NCI-H1694 treated with DMSO at 0.1 percent for 48 hours (cell line): Measurements from ENCODE around the gene CCDC88B.

ENCODE experiments used
- DNase-seq: peaks from one replicate; lab custom pipeline; 2025; lab: John Stamatoyannopoulos, UW

Gene CCDC88B

DNA sequence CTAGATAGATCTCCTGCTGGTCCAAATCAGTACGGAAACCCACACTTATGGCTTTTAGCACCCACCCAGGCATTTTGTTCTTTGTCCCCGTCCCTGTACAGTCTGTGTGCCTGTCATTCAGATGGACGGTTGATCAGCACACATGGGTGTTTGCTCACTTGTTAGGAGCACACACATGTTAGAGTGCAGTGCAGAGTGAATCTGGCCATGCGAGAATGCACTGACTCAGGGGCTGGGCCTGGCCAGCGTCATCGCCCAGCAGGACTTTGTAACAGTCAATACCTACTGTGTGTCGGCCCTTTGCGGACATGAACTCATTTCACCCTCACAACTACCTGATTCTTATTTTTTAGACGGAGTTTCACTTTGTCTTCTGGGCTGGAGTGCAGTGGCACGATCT is 22.3 kb downstream of the CCDC88B start:
- no peak for DNase-seq

DNA sequence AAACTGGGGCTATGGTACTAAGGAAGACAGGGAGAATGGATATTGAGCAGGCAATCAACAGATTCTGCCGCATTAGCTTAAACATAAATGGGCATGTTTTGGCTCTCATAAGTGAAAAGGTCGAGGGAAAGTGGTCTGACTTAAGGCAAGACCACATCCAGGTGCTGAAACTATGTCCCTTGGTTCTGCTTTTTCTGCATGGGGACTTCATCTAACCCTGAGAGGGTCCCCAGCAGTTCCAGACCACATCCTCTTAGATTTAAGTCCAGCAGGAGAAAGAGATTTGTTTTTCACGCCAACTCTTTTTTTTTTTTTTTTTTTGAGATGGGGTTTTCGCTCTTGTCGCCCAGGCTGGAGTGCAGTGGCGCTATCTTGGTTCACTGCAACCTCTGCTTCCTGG is 24.4 kb downstream of the CCDC88B start:
- no peak for DNase-seq

DNA sequence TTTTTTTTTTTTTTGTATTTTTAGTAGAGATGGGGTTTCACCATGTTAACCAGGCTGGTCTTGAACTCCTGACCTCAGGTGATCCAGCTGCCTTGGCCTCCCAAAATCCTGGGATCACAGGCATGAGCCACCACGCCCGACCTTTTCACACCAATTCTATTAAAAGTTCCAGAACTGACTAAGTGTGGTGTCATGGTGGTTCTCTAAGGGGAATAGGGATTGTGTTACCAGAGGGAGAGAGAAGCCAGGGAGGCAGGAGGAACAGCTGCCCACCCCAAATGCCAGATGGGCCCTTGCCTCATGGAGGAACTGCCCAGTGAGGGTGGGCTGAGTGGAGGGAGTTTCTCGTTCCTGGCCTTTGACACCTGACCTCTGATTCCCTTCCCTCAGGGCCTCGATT is 24.9 kb downstream of the CCDC88B start:
- DNase-seq = no peak

DNA sequence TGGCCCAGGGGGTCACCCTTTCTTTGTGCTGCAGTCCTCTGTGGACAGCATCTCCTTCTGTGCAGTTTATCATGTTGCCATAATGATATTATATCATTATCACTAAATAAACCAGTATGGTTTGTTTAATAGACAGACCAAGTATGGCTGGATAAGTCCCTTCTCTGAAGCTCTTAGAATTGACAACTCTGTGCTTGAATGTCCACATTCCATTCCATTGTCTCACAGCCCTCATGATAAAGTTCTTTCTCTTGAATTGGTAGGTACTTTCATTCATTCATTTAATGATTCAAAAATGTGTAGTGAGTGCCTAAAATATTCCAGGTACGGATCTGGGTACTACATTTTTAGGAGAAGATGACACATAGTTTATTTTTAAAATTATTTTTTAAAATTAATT is 26.7 kb downstream of the CCDC88B start:
- no peak for DNase-seq

DNA sequence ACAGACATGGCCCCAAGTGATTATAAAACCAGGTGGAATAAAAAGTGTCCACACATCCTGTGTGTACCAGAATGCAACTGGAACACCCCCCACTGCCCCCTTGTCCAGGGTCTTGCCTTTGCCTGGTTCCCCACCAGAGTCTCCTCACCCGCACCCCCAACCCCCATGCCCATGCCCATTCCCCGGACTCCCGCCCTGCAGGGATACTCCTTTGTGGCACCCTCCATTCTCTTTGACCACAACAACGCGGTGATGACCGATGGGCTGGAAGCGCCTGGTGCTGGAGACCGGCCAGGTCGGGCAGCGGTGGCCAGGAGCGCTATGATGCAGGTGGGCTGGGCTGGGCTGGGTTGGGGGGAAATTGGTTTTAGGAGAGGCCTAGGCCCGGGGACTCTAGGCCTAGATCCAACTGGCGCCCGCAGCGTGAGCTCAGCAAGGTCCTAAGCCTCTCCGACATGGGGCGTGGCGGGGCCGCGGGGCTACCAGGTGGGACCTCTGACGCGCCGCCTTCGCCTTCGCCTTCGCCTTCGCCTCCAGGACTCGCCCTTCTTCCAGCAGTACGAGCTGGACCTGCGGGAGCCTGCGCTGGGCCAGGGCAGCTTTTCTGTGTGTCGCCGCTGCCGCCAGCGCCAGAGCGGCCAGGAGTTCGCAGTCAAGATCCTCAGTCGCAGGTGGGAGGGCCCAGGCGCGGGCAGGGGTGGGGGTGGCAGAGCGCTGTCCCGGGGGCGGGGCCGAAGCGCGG is 28.1 kb downstream of the CCDC88B start:
- DNase-seq = no peak

DNA sequence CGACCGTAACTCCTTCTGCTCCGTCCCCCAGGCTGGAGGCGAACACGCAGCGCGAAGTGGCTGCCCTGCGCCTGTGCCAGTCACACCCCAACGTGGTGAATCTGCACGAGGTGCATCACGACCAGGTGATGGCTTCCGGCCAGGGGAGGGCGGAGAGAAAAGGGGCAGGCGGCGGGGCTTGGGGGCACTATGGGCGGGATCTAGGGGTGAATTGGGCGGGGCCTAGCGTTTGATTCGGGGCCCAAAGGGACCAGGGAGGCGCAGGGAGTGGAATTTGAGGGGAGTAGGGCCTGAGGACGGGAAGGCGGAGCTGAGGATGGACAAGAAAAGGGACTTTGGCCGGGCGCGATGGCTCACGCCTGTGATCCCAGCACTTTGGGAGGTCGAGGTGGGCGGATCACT is 28.7 kb downstream of the CCDC88B start:
- DNase-seq = no peak

DNA sequence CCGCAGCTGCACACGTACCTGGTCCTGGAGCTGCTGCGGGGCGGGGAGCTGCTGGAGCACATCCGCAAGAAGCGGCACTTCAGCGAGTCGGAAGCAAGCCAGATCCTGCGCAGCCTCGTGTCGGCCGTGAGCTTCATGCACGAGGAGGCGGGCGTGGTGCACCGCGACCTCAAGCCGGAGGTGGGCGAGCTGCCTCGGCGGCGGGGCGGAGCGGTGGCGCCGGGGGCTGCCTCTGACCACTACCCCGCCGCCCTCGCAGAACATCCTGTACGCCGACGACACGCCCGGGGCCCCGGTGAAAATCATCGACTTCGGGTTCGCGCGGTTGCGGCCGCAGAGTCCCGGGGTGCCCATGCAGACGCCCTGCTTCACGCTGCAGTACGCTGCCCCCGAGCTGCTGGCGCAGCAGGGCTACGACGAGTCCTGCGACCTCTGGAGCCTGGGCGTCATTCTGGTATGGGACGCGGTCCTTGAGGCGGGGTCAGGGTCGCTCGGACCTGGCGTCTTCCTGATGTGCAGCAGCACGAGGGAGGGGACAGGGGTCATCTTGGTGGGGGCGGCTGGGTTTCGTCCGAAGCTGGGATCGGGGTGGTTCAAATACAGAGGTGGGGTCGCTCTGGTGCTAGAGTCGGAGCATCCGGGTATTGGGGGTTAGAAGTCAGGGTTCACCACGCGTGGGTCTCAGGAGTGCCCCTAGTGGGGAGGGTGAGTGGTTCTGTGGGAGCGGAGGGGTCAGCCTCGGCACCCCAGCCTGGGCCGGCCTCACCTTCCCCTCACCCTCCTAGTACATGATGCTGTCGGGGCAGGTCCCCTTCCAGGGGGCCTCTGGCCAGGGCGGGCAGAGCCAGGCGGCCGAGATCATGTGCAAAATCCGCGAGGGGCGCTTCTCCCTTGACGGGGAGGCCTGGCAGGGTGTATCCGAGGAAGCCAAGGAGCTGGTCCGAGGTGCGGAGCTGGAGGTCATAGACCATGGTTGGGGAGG is 29.7 kb downstream of the CCDC88B start:
- no peak for DNase-seq

DNA sequence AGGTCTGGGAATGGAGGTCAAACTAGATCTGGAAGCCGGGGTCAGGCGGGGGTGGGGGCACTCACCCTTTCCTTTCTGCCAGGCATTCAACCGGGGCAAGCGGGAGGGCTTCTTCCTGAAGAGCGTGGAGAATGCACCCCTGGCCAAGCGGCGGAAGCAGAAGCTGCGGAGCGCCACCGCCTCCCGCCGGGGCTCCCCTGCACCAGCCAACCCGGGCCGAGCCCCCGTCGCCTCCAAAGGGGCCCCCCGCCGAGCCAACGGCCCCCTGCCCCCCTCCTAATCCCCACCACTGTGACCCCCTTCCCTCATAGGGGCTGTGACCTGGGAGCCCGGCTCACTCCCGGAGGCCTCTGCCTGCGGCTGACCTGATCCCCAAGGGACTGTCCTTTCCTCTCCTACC is 31.2 kb downstream of the CCDC88B start:
- DNase-seq = no peak

DNA sequence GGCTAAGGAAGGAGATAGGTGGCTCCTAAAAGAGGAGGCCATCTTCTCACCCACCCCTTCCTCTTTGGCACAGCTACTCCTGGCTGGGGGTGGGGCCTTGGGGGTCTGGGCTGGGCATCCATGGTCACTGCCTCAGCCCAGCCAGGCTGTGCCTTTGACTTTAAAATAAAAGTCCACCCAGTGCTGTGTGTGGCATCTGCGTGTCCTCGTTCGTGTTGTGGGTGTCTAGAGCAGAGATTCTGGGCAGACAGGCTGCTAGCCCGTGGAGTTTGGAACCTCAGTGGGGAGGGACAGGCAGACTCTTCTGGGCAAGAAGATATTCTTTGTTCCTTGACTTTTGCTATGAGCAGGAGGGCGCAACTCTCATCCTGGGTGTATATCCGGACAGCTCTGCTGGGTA is 32.0 kb downstream of the CCDC88B start:
- DNase-seq = no peak

DNA sequence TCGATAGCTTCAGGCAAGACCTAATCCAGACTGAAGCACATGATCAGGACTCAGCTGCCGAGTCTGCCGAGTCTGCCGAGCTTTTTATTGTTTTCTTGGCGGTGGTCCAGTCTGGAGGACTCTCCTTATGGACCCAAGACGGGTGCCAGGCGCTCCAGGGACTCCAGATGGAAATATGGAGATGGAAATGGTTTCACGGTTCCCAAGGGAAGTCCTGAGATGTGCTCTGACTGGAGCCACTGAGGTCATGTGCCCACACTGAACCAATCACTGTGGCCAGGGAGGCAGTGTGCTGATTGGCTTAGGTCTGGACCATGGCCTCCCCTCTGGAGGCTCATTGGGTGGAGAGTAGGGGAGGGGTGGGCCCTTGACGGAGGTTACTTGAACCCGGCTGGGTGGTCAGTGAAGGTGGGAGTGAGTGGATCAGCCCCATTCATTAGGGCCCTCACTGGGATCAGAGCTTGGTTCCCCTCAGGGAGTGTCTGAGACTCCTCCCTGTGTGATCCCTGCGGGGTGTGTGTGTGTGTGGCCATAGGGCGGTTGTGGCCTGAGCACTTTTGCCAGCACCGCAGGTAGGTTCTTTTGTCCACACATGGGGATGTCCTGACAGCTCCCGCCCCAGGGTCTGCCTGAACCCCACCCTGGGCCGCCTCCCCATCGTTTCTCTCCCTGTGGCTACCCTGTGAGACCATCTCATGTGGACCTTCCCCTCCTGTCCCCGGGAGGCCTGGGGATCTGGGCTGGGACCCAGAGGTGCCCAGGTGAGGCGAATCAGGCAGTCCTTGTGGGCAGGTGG is 33.0 kb downstream of the CCDC88B start:
- peak; percentile 98 for DNase-seq

DNA sequence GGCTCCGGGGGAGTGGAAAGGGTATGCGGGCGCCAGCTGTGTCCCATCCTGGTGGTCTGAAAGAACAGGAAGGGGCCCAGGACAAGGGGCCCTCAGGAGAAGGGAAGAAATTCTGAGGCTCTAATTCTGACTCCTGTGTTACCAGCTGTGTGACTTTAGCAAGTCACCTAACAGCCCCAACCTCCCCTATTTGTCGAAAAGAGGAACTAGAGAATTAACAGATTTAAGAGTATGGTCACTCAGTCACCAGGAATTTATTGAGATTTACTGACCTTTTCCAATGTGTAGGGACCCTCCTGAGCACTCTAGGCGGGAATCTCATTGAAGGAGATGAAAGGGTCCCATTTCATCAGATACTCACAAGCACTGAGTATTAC is 33.6 kb downstream of the CCDC88B start:
- DNase-seq = no peak

DNA sequence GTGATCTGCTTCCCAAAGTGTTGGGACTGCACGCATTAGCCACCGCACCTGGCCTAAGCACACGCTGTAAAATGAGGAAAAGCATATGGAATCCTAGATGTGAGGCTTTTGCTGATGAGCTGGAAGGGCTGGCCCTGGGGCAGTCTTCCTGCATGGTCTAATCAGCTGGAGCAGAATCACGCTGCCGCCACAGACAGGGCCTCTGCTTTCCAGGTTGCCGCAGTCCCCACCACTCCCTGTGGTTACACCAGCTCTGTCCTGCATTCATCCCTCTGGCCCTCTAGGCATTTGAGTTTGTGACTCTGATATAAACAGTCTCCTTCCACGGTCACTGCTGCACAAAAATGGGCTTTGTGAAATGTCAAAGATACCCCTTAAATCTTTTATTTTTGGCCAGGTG is 36.1 kb downstream of the CCDC88B start:
- DNase-seq = no peak

DNA sequence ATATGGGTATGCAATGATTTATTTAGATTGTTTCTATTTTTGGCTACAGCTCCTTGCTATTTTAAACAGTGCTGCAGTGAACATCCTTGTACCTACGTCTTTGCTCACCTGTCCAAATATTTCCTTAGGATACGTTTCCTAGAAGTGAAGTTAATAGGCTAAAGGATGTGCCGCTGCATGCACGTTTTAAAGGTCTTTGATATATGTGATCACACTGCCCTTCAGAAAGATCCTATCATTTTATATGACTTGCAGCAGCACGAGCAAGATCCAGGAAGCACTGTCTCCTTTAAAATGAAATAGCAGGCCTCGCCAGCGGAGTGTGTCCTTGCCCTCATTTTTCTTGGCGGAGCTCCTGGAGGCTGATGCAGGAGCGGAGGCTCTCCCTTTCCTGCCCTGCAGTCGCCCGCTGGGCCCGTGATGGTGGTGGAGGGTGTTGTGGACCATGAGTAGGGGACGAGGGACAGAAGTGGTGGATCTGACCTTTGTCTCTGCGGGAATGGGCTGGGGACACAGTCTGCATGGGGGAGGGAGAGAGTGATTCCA is 38.4 kb downstream of the CCDC88B start:
- no peak for DNase-seq

DNA sequence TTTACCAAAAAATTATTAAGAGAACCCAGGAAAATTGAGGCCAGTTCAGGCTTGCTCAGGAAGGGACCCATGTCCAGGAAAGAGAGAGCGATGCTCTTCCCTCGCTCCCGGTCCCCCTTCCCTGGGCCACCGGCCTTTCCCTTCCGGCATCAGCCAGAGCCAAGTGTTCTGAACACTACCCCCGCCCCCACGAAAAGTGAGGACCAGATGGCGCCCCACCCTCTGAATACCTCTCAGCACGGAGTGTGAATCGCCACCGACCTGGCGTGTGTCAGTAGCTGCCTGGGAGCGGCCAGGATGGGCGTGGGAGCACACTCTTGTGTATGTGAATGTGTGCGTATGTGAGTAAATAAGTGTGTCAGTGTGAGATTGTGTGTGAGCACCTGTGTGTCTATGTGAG is 39.2 kb downstream of the CCDC88B start:
- no peak for DNase-seq

DNA sequence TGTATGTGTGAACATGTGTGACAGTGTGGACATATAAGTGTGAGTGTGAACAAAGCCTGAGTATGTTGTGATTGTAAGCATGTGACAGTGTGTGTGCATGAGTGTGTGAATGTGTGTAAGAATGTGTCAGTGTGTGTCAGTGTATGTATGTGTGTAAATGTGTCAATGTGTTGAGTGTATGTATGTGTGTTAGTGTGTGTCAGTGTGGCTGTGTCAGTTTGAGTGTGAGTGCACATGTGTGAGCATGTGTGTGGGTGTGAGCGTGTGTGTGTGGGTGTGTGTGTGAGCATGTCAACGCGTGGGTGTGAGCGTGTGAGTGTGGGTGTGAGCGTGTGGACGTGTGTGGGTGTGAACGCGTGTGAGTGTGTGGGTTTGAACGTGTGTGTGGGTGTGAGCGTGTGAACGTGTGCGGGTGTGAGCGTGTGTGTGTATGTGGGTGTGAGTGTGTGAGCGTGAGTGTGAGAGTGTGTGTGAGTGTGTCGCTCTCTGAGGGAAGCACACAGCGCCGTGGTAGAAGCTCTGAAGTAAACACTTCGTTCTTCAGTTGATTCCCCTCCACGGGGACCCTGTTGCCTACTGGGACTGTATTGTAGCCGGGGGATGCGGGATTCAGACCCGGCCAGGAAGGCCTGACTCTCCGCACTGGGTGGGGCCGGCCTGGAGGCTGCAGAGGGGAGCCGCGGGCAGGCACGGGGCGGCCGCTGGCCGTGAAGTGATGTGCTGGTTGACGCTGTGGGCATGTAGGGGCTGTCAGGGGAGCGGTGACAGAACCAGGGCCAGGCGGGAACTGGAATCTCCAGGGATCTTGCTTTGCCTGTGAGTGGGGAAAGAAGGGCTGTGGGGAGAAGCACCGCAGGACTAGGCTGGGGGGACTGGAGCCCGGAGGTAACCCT is 40.1 kb downstream of the CCDC88B start:
- no peak for DNase-seq

DNA sequence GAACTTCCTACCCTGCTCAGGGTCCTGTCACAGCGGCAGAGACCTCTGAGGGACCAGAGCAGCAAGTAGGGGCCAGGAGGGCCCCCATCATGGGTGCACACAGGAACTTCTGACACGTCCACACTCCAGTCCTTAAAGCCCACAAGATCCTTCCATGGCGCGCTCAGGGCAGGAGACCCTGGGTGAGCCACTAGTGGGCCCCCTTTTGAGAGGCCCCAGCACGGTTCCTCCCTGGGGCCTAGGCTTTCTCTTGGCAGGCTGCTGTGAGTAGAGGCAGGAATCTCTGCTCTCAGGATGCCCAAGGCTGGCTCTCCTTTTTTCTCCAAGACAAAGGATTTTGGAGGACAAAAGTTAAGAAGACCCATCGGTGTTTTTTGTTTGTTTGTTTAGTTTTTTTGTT is 41.3 kb downstream of the CCDC88B start:
- DNase-seq = no peak

DNA sequence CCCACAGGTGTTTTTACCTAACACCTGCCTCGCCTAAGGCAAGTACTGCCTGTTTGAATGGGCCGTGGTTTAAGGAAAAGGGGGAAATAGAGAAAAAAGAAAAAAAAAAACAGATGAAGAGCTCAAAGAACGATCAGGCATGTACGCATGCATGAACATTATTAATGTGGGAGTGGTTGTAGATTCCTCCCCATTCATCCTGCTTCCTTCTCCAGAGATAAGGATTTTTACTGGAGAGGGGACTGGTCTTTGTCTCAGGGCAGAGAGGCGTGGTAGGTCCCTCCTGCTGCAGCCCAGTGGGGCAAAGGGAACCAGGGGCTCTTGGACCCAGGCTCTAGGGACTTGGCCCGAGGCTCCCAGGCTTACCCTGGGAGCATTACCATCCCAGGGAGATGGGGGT is 42.0 kb downstream of the CCDC88B start:
- DNase-seq = no peak

DNA sequence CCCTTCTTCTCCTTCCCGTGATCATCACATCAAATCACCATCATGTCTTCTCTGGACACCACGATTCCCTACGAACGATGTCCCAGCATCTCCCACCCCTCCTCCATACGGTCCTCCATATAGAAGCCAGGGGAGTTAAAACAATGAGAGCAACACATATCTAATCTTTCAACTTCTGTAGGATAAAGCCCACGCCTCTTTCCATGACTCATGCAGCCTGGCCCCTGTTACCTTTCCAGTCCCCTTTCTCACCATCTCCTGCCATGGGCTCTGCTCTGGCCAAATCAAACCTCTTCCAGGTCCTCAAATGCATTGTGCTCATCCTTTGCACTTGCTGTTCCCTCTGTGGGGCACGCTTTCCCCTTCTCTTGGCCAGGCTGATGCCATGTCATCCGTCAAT is 42.6 kb downstream of the CCDC88B start:
- DNase-seq = no peak

DNA sequence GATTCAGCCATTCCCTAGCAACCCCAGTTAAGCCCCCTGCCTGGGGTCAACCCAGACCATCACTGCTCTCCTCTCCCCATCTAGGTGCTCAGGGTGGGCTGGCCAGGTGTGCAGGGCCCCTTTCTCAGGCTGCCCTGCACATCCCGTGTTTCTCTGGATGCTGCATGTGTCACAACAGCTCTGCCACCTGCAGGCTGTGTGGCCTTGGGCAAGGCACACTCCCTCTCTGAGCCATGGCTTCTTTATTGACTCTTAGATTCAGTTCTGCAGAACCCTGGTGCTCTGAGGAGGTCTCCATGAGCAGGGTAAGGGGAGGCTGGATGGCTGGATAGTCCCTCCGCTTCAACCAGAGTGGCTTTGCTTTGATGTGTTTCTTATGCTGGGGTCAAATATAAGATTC is 43.6 kb downstream of the CCDC88B start:
- no peak for DNase-seq

DNA sequence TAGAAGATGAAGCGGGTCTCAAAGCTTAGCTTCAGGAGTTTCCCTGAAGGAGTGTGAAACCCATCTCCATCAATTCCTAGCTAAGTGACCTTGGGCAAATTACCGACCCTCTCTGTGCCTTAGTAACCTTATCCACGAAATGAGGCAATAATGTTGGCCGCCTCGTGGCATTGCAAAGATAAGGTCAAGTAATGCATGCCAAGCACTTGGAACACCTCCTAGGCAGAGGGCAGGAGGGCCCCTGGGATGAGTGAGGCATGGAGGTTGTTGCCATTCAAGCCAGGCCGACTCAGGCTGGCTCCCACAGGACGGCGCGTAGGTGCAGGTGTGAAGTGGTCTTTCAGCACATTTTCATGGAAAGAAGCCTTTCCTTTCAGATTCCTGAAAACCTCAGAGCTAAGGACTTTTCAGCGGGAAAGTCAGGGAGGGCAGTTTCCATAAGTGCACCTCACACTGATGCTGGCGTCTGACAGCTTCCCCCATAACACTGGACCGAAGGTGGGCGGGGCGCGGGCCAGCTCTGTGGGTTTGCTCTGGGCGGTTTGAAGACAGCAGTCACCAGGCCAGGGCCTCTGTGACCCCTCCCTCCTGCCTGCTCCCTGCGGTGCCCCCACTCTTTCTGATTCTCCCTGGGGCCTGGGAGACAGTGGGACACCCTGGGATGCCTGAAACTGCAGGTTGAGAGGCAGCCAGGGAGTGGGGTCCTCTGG is 44.2 kb downstream of the CCDC88B start:
- DNase-seq = no peak
